Stimulated activated CD8-positive, alpha-beta memory T cell treated with anti-CD3 and anti-CD28 coated beads, Interleukin-12 subunit alpha, Interleukin-12 subunit beta, amount 100 ng/mL, for 24 hours (primary cell): ENCODE measurements around the gene NELFCD.
A peak's percentile ranks its signal among the peaks of the same experiment; 100 is the strongest.
"Not testable (repeated sequence)": the region's sequence is repeated elsewhere in the genome, so short reads cannot be mapped to it uniquely, and the experiment has no call there.

Experiments
- DNase-seq: peaks from one replicate; pipeline ENCODE4 v3.0.0-alpha.2; 2020; ENCODE audit errors: extremely low read depth

The NELFCD gene

DNA sequence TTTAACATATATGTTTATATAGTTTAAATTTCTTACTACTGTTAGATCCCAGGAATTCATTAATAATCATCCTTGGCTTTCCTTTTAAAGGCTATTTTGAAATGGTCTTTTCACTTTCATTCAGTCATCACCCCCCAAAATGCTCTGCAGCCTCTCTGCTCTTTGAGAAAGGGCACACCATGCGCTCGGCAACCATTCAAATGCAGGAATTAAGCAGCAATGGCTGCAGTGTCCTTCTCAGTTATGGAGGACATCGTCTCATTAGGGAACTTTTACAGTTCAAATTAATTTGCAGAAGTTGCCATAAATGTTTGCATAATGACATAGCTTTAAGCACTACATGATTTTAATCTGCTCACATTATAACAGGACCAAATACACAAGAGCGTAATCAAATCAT is 44.5 kb downstream of the NELFCD start:
- DNase-seq = no peak

DNA sequence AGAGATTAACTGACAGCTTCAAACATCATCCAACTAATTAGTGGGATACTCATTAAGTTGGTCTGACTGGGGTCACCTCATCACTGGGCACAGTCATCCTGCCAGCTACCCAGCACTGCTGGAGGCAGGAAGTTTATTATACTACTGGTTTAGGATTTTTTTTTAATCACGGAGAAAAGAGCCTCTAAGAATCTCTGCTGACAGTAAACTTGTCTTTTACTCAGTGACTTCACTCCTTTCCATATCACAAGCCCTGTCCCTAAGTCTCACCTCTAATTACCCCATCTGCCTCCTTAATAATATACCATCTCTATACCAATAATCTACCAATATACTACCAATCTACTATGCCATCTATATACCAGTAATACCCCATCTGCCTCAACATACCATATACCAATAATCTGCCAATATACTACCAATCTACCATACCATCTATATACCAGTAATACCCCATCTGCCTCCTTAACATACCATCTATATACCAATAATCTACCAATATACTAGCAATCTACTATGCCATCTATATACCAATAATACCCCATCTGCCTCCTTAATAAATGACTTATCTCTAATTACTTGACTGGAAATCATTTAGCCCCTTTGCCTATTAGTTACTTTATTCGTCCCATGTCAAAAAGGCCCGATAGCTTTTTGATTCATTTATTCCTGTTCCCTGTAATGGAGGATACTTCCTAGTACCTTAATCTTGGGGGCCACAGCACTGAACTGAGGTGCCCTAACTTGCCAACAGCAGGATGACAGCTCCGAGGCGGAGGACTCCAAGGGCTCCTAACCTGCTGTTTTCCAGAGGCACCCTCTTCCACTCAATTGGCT is 46.1 kb downstream of the NELFCD start:
- no peak for DNase-seq

DNA sequence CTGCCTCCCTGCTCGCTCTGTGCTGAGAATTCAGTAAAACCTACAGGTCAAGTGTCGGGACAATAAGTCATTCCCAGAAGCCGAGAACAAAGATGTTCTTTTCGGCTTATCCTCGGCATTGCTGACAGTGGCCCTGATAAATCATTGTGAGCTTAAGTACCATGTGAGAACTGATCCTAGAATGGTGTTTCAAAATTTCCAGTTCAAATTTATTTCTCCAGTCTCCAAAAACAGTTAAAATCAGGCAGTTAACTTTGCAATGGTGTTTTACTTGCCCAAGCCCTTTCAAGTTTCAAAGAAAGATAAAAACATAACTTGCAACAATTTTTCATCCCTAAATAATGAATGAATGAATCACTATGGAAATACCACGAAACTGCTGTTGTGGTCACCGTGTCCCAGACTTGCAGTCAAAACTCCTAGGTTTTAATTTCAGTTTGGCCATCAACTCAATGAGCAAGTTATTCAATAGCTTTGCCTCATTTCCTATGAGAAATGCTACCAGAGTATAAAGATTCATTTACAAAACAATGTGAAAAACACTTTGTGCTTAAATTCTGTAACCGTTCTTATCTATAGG is 46.8 kb downstream of the NELFCD start:
- DNase-seq = no peak

DNA sequence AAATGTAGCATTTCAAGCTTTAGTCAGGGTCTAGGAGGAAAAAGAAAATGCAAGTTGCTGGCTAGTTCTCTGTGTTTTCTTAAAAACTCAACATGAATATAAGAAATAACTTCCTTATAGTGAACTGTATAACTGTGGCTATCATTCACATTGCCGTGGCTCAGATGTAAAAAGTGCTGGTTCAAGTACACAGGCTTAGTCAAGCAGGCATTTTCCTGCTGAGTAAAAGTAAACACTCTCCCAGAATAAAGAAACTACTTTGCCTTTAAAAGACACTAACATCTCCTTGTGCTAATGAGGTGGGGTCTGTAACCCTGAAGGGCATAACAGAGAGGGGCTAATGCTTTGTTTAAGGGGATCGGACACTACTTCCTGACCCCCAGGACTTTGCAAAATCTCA is 47.8 kb downstream of the NELFCD start:
- DNase-seq = no peak

DNA sequence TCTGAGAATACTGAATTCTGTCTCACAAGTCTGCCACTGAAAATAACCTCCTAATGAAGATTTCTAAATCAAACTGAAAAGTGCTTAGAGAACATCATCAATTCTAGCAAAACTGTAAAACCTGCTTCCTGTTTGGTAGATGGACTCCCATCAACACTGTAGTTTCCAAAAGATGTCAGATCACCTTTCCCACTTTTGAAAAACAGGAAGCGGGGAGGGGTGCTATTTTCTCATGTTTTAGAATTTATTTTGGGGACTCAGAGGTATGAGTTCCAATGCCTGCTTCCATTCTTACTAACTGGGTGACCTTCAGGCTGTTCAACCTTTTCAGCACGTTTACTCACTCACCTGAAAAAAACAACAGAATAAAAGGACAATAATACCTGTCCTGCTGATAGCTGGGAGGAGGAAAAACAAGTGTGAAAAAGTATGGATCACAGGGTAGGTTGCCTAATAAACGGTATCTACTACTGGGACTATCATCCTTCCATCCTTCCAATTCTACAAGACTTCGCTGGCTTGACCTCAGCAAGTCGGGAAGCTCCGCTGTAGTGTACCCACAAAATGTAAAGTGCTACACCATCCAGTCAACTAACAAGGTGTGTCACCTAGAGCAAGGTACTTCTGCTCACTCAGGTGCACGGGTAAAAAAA is 50.0 kb downstream of the NELFCD start:
- DNase-seq = no peak

DNA sequence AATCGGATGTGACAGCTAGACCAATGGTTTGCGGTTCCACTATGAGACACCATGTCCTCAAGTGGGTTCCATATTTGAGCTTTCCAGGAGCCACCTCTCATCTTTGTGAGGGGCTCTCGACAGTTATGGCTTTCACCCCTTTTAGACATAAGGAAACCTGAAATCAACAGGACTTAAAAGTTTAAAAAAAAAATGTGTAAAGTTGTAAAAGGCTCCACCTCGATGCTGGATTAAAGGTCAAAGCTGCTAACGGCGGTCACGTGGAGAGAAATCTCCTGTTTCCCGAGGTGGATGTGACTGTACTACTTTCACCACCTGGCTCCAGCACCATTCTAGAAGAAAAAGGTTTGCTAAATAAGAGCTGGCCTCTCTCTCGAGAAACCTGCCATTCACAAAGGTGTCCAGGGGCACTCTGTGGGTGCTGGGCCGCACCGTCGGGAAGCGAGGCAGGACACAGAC is 50.5 kb downstream of the NELFCD start:
- no peak for DNase-seq

DNA sequence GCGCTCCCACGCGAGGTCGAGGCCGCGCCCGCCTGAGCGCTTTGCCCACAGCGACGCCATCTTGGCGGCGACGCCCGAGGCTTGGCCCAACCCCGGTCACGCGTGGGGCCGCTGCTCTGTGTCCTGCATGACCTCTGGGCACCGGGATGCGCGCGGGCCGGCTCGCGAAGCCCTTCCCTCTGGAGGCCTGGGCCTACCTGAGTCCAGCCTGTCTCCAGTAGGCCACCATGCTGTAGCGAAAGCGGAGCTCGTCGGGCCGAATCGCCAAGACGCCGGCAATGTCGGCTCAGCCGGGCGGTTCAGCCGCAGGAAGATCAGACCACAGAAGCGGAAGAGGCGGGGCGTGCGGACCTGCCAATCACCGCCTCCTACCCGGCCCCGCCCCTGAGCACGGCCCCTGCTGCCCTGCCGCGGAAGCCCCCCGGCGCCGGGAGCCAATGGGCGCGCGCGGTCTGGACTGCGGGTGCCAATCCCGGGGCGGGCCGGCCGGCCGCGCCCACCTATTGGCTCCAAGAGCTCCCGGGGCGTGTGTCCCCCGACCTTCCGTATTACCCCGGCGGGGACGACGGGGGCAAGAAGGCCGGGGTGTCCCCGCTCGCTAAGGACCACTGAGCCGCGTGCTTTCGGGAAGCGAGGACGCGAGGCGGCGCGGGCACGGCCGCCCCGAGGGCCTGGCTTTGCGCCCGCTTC is 51.1 kb downstream of the NELFCD start, which contains the start of gene ATP5F1E:
ATP5F1E (minus strand) TSS at position 313 of the 690 bp plus-strand sequence; CDS start at position 229, 84 bp downstream.
- peak; percentile 94 for DNase-seq

DNA sequence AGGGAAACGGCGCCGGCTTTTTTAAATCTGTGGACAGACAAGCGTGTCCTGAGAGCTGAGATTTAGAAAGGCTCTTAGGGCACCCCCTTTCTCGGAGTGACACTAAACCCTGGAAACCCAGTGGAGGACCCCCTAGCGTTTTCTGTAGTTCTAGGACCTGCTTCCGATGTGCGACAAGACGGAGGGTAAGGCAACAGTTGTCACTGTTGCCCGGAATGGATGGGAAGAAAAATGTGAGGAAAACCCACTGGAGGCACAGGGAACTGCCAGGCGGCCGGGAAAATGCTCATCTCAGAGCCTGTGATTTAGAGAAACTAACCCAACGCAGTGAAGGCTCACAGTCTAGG is 51.6 kb downstream of the NELFCD start:
- no peak for DNase-seq

DNA sequence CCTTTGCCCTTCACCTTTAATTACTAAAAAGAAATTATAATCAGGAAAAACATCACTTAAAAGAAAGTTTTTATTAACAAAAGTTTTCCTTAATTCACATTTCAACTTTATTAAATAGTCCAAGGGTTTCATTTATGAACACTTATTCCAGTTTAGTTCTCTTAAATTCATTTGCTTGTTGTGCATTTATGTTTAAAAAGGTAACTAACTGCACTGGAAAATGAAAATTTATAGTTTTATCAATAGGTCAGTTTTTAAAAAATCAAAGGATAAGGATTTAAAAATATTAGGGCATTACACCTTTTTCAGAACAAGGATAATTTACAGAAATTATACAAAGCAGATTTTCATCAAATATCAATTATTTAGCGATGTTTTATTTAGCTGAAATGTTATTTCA is 52.0 kb downstream of the NELFCD start:
- DNase-seq = no peak

DNA sequence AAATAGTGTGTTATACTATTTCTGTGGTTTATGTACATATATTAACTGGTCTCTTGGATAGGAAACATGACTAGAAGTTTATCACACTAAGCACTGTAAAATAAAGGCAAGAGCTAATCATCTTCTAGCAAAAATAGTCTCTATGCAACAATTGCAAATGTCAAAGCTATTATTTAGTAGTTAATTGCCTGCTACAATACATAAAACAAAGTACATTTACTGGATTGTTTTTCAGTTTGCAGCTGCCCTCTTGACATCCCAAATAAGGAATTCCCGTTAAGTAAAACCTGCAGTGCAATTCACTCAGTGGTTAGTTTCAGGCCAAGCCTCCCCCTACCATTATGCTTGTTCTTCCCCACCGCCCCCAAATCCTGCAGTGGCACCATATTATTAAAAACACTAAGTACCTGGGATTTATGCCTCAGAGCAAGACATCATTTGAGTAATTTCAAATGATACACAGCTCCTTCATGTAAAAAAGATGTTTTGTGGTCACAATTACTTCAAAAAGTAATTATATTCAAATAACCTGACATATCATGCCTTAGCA is 52.6 kb downstream of the NELFCD start:
- no peak for DNase-seq

DNA sequence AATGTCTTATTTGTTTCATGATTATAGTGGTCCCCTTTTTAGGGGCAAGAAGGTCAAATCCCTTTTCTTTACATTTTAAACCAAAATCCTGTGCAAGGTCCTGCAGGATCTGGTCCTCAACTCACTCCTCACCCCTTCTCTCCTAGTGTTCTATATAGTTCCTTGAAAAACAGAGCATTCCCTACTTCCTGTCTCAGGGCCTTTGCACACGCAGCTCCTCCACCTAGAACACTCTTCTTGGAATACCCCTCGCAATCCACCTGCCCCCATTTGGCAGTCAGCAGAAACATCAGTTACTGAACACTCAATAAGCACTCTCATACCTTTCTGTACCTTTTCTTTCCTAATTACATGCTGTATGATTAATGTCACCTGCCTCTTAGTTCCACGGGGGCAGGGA is 54.3 kb downstream of the NELFCD start:
- no peak for DNase-seq

DNA sequence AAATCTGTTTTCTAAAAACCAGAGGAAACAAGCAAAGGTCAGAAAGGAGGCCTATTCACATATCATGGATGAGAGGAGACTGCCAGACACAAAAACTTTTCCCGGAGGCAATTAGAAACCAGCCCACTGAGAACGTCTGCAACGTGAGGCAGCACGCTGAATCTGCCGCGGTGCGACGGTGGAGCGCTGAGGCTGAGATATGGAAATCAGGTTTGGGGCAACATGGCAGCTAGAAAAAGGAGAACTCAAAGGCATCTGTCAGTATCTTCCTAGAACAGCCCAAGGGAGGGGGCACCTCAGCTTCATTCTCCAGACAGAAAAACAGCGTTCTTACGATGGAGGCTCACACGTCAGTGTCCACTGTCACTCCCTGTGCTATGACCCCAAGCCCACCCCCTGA is 56.3 kb downstream of the NELFCD start:
- DNase-seq = no peak

DNA sequence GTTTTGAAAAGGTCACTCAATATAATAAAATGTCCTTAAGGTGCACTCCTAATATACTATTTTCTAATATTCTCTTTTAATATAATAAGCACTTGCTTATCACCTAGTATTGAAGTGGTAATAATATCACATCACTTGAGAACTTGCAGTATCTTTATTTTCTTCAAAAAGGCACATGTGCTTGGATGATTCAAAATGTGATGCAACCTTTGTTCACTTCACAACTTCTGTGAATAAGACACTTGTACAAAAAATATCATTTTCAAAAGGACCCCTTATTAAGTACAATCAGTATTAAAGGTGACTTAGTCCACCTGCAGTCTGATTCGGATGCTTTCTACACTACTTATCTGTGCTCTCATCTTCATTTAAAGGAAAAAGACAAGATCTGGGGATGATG is 58.2 kb downstream of the NELFCD start:
- DNase-seq = no peak

DNA sequence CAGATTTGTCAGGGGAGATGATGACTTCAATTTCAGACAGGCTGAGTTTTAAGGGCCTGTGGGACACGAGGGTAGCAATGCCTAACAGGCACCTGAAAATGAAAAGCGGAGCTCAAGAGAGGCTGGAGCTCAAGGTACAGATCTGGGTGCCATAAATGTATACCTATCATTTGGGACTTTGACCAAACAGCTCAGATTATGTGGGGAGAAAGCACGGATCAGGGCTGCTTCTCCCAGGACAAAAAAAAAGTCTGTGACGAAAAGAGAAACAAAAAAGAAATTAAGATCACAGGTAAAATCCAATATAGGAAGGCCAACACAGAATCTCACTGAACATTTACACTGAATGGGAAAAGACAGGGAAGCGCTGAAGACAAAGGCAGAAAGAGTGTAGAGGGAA is 59.6 kb downstream of the NELFCD start:
- no peak for DNase-seq

DNA sequence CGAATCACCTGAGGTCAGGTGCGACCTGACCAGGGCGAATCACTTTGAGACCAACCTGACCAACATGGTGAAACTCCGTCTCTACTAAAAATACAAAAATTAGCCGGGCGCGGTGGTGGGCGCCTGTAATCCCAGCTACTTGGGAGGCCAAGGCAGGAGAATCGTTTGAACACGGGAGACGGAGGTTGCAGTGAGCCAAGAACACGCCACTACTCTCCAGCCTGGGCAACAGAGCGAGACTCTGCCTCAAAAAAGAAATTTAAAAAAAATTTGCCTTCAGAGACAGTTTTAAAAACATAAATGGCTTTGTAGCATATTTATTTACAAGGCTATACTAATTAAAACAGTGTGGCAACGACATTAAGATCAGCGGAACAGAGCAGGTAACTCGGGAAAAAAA is 60.4 kb downstream of the NELFCD start:
- not testable (repeated sequence) for DNase-seq

DNA sequence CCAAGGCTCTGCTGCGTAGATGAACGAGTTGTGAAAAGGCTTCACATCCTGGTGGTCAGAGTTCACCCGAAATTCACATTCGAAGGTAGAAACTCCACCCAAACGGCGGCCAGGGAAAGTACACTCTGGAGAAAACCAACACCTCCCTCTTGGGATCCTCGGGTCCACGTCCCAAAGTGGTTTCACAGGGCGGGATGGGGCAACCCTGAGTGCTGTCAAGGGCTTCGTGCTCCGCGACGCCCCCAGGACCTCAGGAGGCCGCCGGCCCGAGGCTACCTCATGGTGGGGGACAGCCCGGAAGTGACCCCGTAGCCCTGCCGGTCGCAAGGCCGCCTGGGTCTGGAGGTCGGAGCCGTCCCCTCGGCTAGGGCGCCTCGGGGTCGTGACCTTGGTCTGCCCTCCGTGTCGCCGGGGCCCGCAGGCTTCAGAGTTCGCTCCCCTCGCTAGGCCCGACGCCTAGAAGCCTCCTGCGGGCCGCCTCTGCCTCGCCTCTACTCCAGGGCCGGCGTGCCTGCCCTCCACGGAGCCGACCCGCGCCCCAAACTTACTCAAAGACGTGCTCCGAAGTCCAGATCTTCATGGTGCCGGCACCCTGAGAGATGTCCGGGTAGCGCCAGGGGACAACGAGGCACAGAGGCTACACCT is 61.2 kb downstream of the NELFCD start, which contains the start of gene PRELID3B:
PRELID3B (minus strand) TSS at position 636 of the 645 bp plus-strand sequence; CDS start at position 580, 56 bp downstream.
- DNase-seq = no peak

DNA sequence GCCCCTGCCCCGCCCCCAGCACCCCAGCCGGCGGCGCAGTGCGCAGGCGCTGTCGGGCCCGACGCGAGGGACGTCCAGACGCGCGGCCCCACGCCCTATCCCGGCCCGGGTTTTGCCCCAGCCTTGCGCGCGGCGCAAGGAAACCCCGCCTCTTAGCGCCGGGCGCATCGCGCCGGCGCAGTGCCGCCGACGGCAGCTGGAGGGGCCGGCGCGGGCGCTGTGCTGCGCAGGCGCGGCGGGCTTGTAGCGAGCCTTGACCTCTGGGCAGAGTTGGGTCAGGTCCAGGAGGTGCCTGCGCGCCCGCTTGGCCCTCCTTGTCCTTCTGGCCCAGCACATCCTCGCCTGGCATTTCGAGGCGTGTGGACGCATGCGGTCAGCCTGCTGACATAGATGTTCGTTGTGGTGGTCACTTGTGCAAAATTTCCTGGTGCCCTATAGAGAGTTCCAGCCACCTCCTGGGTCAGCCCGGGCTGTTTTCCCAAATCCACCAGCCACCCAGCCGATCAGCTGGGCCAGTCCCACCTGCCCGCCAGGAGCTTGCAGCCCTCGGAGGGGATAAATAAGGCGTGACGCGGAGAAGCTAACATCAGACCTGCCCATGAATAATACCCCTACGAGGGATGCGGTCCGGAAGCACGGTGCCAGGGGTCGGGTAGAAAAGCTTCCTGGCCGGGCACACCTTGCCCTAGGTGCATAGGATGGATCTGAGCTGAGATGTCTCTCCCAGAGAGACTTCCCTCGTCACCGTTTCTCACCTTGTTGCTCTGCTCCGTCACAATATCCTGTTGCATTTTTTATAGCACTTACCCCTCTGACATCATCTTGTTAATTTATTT is 62.0 kb downstream of the NELFCD start:
- DNase-seq = peak; percentile 90

DNA sequence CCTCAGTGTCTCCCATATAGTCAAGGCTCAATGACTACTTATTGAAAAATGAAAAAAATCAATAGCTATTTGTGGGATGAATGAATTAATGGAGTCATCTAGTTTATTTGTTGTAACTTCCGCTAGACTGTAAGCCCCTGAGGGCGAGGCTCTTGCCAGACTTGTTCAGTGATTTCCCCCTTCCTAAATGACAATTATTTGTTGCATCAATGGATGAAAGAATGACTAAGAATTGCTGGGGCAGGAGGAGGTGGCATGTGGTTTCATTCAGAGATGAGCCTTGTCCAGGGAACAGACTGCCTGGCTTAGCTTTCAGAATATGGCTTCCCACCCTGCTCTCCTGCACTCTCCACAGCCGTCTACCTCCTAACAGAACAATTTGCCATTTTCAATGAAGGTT is 62.6 kb downstream of the NELFCD start:
- DNase-seq = no peak

DNA sequence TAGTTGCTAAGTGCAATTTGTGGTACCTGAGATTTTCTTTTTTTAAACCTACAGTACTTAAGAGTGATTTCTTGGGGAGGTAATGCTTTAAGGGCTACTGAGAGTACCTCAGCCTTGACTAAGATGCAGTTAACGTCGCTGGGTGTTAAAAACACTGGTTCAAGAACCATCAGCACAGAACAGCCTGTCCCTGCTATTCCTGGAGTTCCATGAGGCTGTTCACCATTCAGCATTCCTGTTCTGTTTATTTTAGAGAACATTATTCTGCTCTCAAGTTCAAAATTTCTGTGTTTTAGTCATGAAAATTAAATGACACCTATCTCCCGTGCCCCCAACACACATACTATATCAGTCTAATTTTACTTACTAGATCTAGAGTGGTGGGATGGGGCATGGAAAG is 63.2 kb downstream of the NELFCD start:
- no peak for DNase-seq
